Measurements from ENCODE around the gene TRAM2. TPM values are rescaled to one million over a fixed set of nuclear protein-coding genes. Genes with fewer than 3 reads are reported as not detected.
A peak's percentile ranks its signal among the peaks of the same experiment; 100 is the strongest.

TRAM2 gene
- total RNA-seq, 2 donors from 2014 or later: 16.9 to 20.5 TPM

- no peaks in the 10 kb centered on the region for H3K4me1 Mint-ChIP-seq
- no peak overlapping the region for H3K4me3 Mint-ChIP-seq
- H3K4me3 ChIP-seq (ENCODE audit: low read length): no peak overlapping the region
- no peak for DNase-seq
- no peaks in the 10 kb centered on the region for H3K27me3 Mint-ChIP-seq (ENCODE audit: insufficient read depth)
- WGBS, 2 experiments (ENCODE audit: insufficient coverage in 1 of 2, insufficient read length in 1 of 2): 94% methylated on average over 4 of the region's 4 CpGs
- no peaks in the 10 kb centered on the region for H3K9me3 Mint-ChIP-seq
- peak overlapping the region; percentile 3 for H3K27ac Mint-ChIP-seq
- H3K9me3 ChIP-seq (ENCODE audit: control insufficient read depth, low read length): no peaks in the 10 kb centered on the region
- H3K27me3 ChIP-seq (ENCODE audit: control insufficient read depth, insufficient read depth, low read length, poor library complexity, severe bottlenecking): no peaks in the 10 kb centered on the region
- H3K4me1 ChIP-seq (ENCODE audit: control insufficient read depth, insufficient read depth, low read length): peaks cover under 1% of the 10 kb centered on the region
- peaks cover 8% of the 10 kb centered on the region for H3K36me3 ChIP-seq (ENCODE audit: control insufficient read depth, insufficient read depth, low read length)
- H3K9ac ChIP-seq (ENCODE audit: extremely low read depth, low read length, poor library complexity, severe bottlenecking): no peak overlapping the region
- peaks cover 20% of the 10 kb centered on the region for H3K36me3 Mint-ChIP-seq (ENCODE audit: low read depth)
- TF ChIP-seq CTCF (conservative IDR thresholded peaks at IDR 0.05): no peak
- H3K27ac ChIP-seq (ENCODE audit: low read depth, low read length): no peak overlapping the region
Observed at GRCh38 chr6:52531396-52531795, 45.5 kb downstream of the TRAM2 start.

GRCh38 chr6:52530351-52530750, 46.5 kb downstream of the TRAM2 start:
- DNase-seq: no peak
- Mint-ChIP-seq H3K9me3 (no peaks in the 10 kb centered on the region), H3K4me1 (no peaks in the 10 kb centered on the region), H3K4me3 (no peak overlapping the region), H3K27ac (no peak overlapping the region), H3K36me3 (ENCODE audit: low read depth) (peaks cover 20% of the 10 kb centered on the region), H3K27me3 (ENCODE audit: insufficient read depth) (no peaks in the 10 kb centered on the region)
- Histone ChIP-seq H3K9me3 (ENCODE audit: control insufficient read depth, low read length) (no peaks in the 10 kb centered on the region), H3K4me1 (ENCODE audit: control insufficient read depth, insufficient read depth, low read length) (no peaks in the 10 kb centered on the region), H3K27me3 (ENCODE audit: control insufficient read depth, insufficient read depth, low read length, poor library complexity, severe bottlenecking) (no peaks in the 10 kb centered on the region), H3K27ac (ENCODE audit: low read depth, low read length) (no peak overlapping the region), H3K9ac (ENCODE audit: extremely low read depth, low read length, poor library complexity, severe bottlenecking) (no peak overlapping the region), H3K4me3 (ENCODE audit: low read length) (no peak overlapping the region), H3K36me3 (ENCODE audit: control insufficient read depth, insufficient read depth, low read length) (peaks cover 8% of the 10 kb centered on the region)
- no peak for TF ChIP-seq CTCF (conservative IDR thresholded peaks at IDR 0.05)
- WGBS, 2 experiments (ENCODE audit: insufficient coverage in 1 of 2, insufficient read length in 1 of 2): 88% methylated on average over 9 to 10 of the region's 10 CpGs

GRCh38 chr6:52529311-52529710, 47.5 kb downstream of the TRAM2 start:
- no peak for TF ChIP-seq CTCF (conservative IDR thresholded peaks at IDR 0.05)
- Histone ChIP-seq H3K4me3 (ENCODE audit: low read length) (no peak overlapping the region), H3K4me1 (ENCODE audit: control insufficient read depth, insufficient read depth, low read length) (no peaks in the 10 kb centered on the region), H3K36me3 (ENCODE audit: control insufficient read depth, insufficient read depth, low read length) (peaks cover 5% of the 10 kb centered on the region), H3K27me3 (ENCODE audit: control insufficient read depth, insufficient read depth, low read length, poor library complexity, severe bottlenecking) (no peaks in the 10 kb centered on the region), H3K9ac (ENCODE audit: extremely low read depth, low read length, poor library complexity, severe bottlenecking) (no peak overlapping the region), H3K27ac (ENCODE audit: low read depth, low read length) (no peak overlapping the region), H3K9me3 (ENCODE audit: control insufficient read depth, low read length) (no peaks in the 10 kb centered on the region)
- Mint-ChIP-seq H3K36me3 (ENCODE audit: low read depth) (peaks cover 12% of the 10 kb centered on the region), H3K27me3 (ENCODE audit: insufficient read depth) (no peaks in the 10 kb centered on the region), H3K9me3 (no peaks in the 10 kb centered on the region), H3K4me1 (peaks cover 7% of the 10 kb centered on the region), H3K4me3 (no peak overlapping the region), H3K27ac (no peak overlapping the region)
- no peak for DNase-seq
- WGBS, 2 experiments (ENCODE audit: insufficient coverage in 1 of 2, insufficient read length in 1 of 2): 90 to 94% methylated on average over 8 of the region's 8 CpGs
